KMS-11 (cell line): ENCODE data around the gene ZNF385D.

Source experiments
- H2AFZ ChIP-seq: fragments of 200-600 bp; sonication (generic); 2 replicates; pipeline ENCODE4 v1.6.1; 2016; ENCODE audit warnings: antibody characterized with exemption, mixed run types, low read depth
- H3K27ac ChIP-seq: fragments of 200-600 bp; sonication (generic); 2 replicates; pipeline ENCODE4 v1.6.1; 2016; ENCODE audit warnings: mild to moderate bottlenecking, mixed run types
- H3K27me3 ChIP-seq: fragments of 200-600 bp; sonication (generic); 2 replicates; pipeline ENCODE4 v1.6.1; 2017; ENCODE audit warnings: mild to moderate bottlenecking, low read depth, mixed run types, moderate library complexity; ENCODE audit not compliant: insufficient read depth
- H3K36me3 ChIP-seq: fragments of 200-600 bp; sonication (generic); 2 replicates; pipeline ENCODE4 v1.6.1; 2017; ENCODE audit warnings: mild to moderate bottlenecking, mixed run types; ENCODE audit not compliant: insufficient read depth
- H3K4me1 ChIP-seq: fragments of 200-600 bp; sonication (generic); 2 replicates; pipeline ENCODE4 v1.6.1; 2016; ENCODE audit warnings: mild to moderate bottlenecking, low read depth, mixed run types; ENCODE audit not compliant: poor library complexity, severe bottlenecking
- H3K4me2 ChIP-seq: fragments of 200-600 bp; sonication (generic); 2 replicates; pipeline ENCODE4 v1.7.0; 2016; ENCODE audit warnings: mild to moderate bottlenecking, mixed run types
- H3K4me3 ChIP-seq: fragments of 200-600 bp; sonication (generic); IDR thresholded peaks from 2 replicates; pipeline ENCODE4 v1.6.1; 2017; ENCODE audit warnings: low read depth, low read length, mixed read lengths; ENCODE audit not compliant: insufficient read depth
- H3K79me2 ChIP-seq: fragments of 200-600 bp; sonication (generic); 2 replicates; pipeline ENCODE4 v1.6.1; 2016; ENCODE audit warnings: low read depth, mixed run types; ENCODE audit not compliant: insufficient read depth
- H3K9ac ChIP-seq: fragments of 200-600 bp; sonication (generic); 2 replicates; pipeline ENCODE4 v1.6.1; 2016; ENCODE audit warnings: mild to moderate bottlenecking, mixed run types
- H4K20me1 ChIP-seq: fragments of 200-600 bp; sonication (generic); 2 replicates; pipeline ENCODE4 v1.6.1; 2016; ENCODE audit warnings: mild to moderate bottlenecking, mixed run types; ENCODE audit not compliant: insufficient read depth
- CTCF ChIP-seq: fragments of 200-600 bp; sonication (generic); conservative IDR thresholded peaks from 2 replicates; pipeline ENCODE4 v1.6.1; 2017; ENCODE audit warnings: low read depth, mild to moderate bottlenecking, antibody characterized with exemption, low read length, moderate library complexity, mixed read lengths

The ZNF385D gene

DNA sequence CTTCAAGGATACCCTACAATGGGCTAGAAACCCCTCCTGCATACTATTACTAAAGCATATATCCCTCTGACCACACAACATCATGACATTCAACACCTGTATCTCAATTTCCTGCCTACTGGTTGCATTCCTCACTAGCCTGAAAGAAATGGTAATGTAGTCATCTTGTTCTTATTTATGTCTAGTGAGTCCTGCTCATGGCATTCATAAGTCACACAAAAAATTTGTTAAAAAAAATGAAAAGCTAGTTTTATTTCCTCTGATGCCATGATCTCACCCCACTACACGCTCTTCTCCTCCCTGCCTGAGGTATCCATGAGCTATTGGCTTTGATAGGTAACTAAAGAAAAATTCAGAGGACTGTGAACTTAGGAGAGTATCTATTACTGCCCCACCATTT, 284.5 kb downstream of the ZNF385D start:
- TF ChIP-seq CTCF = no peak
- H3K36me3 ChIP-seq = no peaks in the 10 kb centered on the region

DNA sequence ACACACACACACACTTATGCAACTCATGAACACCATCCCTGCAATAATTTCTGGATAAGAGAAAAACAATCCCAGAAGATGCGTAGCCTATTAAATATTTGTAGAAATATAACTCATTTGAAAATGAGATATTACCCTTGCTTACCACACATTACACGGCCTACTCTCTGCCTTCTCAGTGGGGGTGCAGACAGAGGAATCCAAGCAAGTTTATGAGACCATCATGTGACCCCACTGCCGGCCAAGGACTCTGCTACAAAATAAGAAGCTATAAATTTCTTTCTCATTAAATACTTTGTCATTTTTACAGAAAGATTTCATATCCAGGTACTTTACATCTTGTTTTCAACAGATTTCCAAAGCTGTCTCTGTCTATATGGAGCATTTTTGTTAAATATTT, 286.3 kb downstream of the ZNF385D start:
- no peak overlapping the region for H2AFZ ChIP-seq
- H3K4me1 ChIP-seq = no peaks in the 10 kb centered on the region
- H3K79me2 ChIP-seq = no peaks in the 10 kb centered on the region
- no peaks in the 10 kb centered on the region for H3K36me3 ChIP-seq
- H3K4me3 ChIP-seq = no peak overlapping the region
- H3K9ac ChIP-seq = no peak overlapping the region
- no peaks in the 10 kb centered on the region for H4K20me1 ChIP-seq
- no peaks in the 10 kb centered on the region for H3K27me3 ChIP-seq
- no peak overlapping the region for H3K27ac ChIP-seq
- TF ChIP-seq CTCF = no peak
- H3K4me2 ChIP-seq = no peak overlapping the region

More for the DNA sequence above, 284.5 kb downstream of the ZNF385D start:
- no peak overlapping the region for H3K4me2 ChIP-seq
- H3K27me3 ChIP-seq = no peaks in the 10 kb centered on the region
- H3K4me3 ChIP-seq = no peak overlapping the region
- H2AFZ ChIP-seq = no peak overlapping the region
- no peaks in the 10 kb centered on the region for H3K4me1 ChIP-seq
- no peak overlapping the region for H3K9ac ChIP-seq
- no peak overlapping the region for H3K27ac ChIP-seq
- no peaks in the 10 kb centered on the region for H3K79me2 ChIP-seq
- H4K20me1 ChIP-seq = no peaks in the 10 kb centered on the region

DNA sequence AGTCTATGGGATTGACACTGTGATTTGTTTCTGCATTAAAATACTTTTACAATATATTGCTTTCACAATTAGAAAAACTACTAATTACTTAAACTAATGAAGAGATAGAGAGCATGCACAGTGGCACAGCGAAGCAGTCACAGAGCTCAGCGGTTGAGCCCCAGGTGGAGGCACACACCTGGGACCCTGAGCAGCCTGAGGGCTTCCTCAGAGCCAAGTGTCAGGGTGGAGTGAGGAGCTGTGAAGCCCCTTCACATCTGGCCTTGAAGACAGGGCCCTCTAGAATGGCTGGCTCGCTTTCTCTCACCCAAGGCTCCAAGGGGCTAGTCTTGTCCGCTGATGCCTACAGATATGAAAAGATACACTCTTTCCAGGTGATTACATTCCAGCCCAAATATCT, 287.7 kb downstream of the ZNF385D start:
- Histone ChIP-seq H2AFZ (no peak overlapping the region), H3K4me2 (no peak overlapping the region), H3K79me2 (no peaks in the 10 kb centered on the region), H3K9ac (no peak overlapping the region), H3K27me3 (no peaks in the 10 kb centered on the region), H3K36me3 (no peaks in the 10 kb centered on the region), H4K20me1 (no peaks in the 10 kb centered on the region), H3K27ac (no peak overlapping the region), H3K4me3 (no peak overlapping the region), H3K4me1 (no peaks in the 10 kb centered on the region)
- no peak for TF ChIP-seq CTCF

DNA sequence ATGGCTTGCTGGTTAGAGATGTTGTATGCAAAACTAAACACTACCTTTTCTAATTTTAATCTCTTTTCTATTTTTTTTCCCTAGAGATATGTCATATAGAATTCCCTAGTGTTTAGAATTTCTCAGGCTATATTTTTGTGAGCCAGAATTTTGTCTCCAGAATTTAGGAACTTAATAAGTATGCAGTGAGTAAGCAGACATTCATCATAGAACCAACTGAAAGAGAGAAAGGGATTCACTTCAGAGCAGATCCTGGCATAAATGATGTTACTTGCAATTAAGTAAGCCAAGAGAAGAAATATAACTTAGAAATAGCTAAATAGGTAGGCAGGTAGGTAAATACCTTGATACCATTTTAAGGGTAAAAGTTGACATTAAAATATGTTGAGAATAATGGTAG, 288.9 kb downstream of the ZNF385D start:
- H3K4me2 ChIP-seq = no peak overlapping the region
- H3K4me3 ChIP-seq = no peak overlapping the region
- H4K20me1 ChIP-seq = no peaks in the 10 kb centered on the region
- H3K4me1 ChIP-seq = no peaks in the 10 kb centered on the region
- H3K36me3 ChIP-seq = no peaks in the 10 kb centered on the region
- no peak overlapping the region for H3K9ac ChIP-seq
- no peak for TF ChIP-seq CTCF
- H2AFZ ChIP-seq = no peak overlapping the region
- H3K27me3 ChIP-seq = no peaks in the 10 kb centered on the region
- H3K79me2 ChIP-seq = no peaks in the 10 kb centered on the region
- no peak overlapping the region for H3K27ac ChIP-seq

DNA sequence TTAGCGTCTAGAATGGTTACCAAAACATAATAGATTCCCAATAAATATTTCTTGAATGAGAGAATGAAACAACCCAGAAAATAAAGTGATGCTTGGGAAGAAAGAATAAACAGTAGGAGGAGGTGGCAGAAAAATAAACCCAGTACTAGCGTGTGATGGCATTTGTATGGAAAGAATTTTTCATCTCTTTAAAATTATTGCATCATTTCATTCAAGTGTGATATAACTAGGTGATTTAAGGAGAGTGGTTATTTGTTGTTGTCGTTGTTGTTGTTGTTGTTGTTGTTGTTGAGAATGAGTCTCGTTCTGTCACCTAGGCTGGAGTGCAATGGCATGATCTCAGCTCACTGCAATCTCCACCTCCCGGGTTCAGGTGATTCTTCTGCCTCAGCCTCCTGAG, 293.9 kb downstream of the ZNF385D start:
- no peak overlapping the region for H2AFZ ChIP-seq
- H3K36me3 ChIP-seq = no peaks in the 10 kb centered on the region
- no peaks in the 10 kb centered on the region for H4K20me1 ChIP-seq
- H3K79me2 ChIP-seq = no peaks in the 10 kb centered on the region
- H3K4me3 ChIP-seq = no peak overlapping the region
- no peaks in the 10 kb centered on the region for H3K27me3 ChIP-seq
- H3K9ac ChIP-seq = no peak overlapping the region
- H3K27ac ChIP-seq = no peak overlapping the region
- H3K4me2 ChIP-seq = no peak overlapping the region
- no peaks in the 10 kb centered on the region for H3K4me1 ChIP-seq
- TF ChIP-seq CTCF = no peak
